Neural progenitor cell (in vitro differentiated cells): ENCODE measurements around the gene ELOVL3. TPM values are rescaled to one million over a fixed set of nuclear protein-coding genes. Genes with fewer than 3 reads are reported as not detected.

Source experiments
- DNase-seq: peaks from one replicate; pipeline ENCODE4 v3.0.0-alpha.2; 2016; ENCODE audit warnings: low spot score
- H2AFZ ChIP-seq: fragments of 200-600 bp; sonication (generic); replicated peaks from 2 replicates; pipeline ENCODE4 v1.6.1; 2016; ENCODE audit warnings: antibody characterized with exemption
- H3F3A ChIP-seq: fragments of 200-600 bp; sonication (generic); 2 replicates; pipeline ENCODE4 v1.6.1; 2016; ENCODE audit warnings: antibody characterized with exemption, low read depth
- H3K27ac ChIP-seq: fragments of 200-600 bp; sonication (generic); 2 replicates; pipeline ENCODE4 v1.5.1; 2016; ENCODE audit warnings: mild to moderate bottlenecking
- H3K27me3 ChIP-seq: fragments of 200-600 bp; sonication (generic); 2 replicates; pipeline ENCODE4 v1.6.1; 2016; ENCODE audit warnings: mild to moderate bottlenecking, moderate library complexity
- H3K36me3 ChIP-seq: fragments of 200-600 bp; sonication (generic); 2 replicates; pipeline ENCODE4 v1.5.1; 2016
- H3K4me1 ChIP-seq: fragments of 200-600 bp; sonication (generic); 2 replicates; pipeline ENCODE4 v1.6.1; 2016; ENCODE audit warnings: mixed run types
- H3K4me2 ChIP-seq: fragments of 200-600 bp; sonication (generic); 2 replicates; pipeline ENCODE4 v1.6.1; 2016
- H3K4me3 ChIP-seq: fragments of 200-600 bp; sonication (generic); 2 replicates; pipeline ENCODE4 v1.5.1; 2016
- H3K79me2 ChIP-seq: fragments of 200-600 bp; sonication (generic); 2 replicates; pipeline ENCODE4 v1.6.1; 2016; ENCODE audit warnings: low read depth
- H3K9ac ChIP-seq: fragments of 200-600 bp; sonication (generic); 2 replicates; pipeline ENCODE4 v1.6.1; 2016
- H3K9me3 ChIP-seq: fragments of 200-600 bp; sonication (generic); 2 replicates; pipeline ENCODE4 v1.5.1; 2016; ENCODE audit warnings: low read depth
- H4K20me1 ChIP-seq: fragments of 200-600 bp; sonication (generic); 2 replicates; pipeline ENCODE4 v1.6.1; 2016; ENCODE audit warnings: low read depth
- H3K27ac Mint-ChIP-seq: 3 replicates; pipeline ENCODE4 v1.8.0; 2021; ENCODE audit warnings: mixed read lengths
- H3K27me3 Mint-ChIP-seq: 2 replicates; pipeline ENCODE4 v1.8.0; 2022; ENCODE audit warnings: low read depth, mild to moderate bottlenecking, inconsistent platforms, moderate library complexity, mixed read lengths; ENCODE audit not compliant: insufficient read depth
- H3K36me3 Mint-ChIP-seq: 3 replicates; pipeline ENCODE4 v1.8.0; 2021; ENCODE audit warnings: mixed read lengths
- H3K4me1 Mint-ChIP-seq: 3 replicates; pipeline ENCODE4 v1.8.0; 2021; ENCODE audit warnings: mixed read lengths
- H3K4me3 Mint-ChIP-seq: 3 replicates; pipeline ENCODE4 v1.8.0; 2021; ENCODE audit warnings: mild to moderate bottlenecking, moderate library complexity, mixed read lengths
- H3K9me3 Mint-ChIP-seq: 3 replicates; pipeline ENCODE4 v1.8.0; 2020; ENCODE audit warnings: mixed read lengths
- EZH2 ChIP-seq: fragments of 200-600 bp; sonication (generic); IDR thresholded peaks from 2 replicates; pipeline ENCODE4 v1.6.1; 2017; ENCODE audit warnings: antibody characterized with exemption, mild to moderate bottlenecking, moderate library complexity
- EZH2phosphoT487 ChIP-seq: fragments of 200-600 bp; sonication (generic); IDR thresholded peaks from 2 replicates; pipeline ENCODE4 v1.6.1; 2017; ENCODE audit warnings: antibody characterized with exemption
- total RNA-seq: library from RNA; depleted of rRNA; stranded (reverse); fragments of >200 nt; gene quantifications from 2 replicates; pipeline ENCODE4 v1.2.3, GENCODE V29; 2015; ENCODE audit warnings: low replicate concordance
- TF ChIP-seq, protein P1 (sequence below): fragments of 200-600 bp; sonication (generic); IDR thresholded peaks from 2 replicates; pipeline ENCODE4 v1.5.1; 2017; ENCODE audit warnings: antibody characterized with exemption, mild to moderate bottlenecking

The ELOVL3 gene
- total RNA-seq, 1 donor from 2014 or later: not detected

DNA sequence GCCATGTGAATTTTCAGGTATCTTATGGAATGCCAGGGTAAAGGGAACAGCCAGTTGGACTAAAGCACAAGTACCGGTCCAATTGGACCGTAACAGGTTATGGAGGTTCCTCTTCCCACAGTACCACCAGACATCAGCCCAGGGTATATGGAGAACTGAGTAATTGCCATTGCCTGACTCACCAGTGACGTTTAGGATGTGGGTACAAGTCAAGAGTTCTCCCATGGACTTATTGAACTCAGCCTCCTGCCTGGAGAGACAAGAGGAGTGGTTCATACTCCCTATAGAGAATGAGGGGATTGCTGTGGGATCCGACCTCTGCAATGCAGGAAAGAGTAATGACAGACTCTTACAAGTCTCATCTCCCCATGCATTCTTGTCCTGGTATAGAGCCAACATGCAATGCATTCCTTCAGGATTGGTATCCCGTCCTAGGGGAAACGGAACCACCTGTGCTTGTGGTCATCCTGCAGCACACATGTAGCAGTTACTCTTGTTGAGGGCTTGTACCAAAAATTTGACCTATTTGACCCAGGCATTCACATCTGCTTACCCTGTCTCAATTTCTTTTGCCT, 30.7 kb upstream of the ELOVL3 start:
- no peaks in the 10 kb centered on the region for H3K36me3 ChIP-seq
- peaks cover 16% of the 10 kb centered on the region for H3K27me3 Mint-ChIP-seq
- no peak overlapping the region for H3K27ac ChIP-seq
- no peak overlapping the region for H3K4me2 ChIP-seq
- H4K20me1 ChIP-seq: no peaks in the 10 kb centered on the region
- no peak overlapping the region for H3K4me3 Mint-ChIP-seq
- no peak overlapping the region for H3K9ac ChIP-seq
- no peaks in the 10 kb centered on the region for H3K36me3 Mint-ChIP-seq
- H3K79me2 ChIP-seq: no peaks in the 10 kb centered on the region
- TF ChIP-seq, protein P1, sequence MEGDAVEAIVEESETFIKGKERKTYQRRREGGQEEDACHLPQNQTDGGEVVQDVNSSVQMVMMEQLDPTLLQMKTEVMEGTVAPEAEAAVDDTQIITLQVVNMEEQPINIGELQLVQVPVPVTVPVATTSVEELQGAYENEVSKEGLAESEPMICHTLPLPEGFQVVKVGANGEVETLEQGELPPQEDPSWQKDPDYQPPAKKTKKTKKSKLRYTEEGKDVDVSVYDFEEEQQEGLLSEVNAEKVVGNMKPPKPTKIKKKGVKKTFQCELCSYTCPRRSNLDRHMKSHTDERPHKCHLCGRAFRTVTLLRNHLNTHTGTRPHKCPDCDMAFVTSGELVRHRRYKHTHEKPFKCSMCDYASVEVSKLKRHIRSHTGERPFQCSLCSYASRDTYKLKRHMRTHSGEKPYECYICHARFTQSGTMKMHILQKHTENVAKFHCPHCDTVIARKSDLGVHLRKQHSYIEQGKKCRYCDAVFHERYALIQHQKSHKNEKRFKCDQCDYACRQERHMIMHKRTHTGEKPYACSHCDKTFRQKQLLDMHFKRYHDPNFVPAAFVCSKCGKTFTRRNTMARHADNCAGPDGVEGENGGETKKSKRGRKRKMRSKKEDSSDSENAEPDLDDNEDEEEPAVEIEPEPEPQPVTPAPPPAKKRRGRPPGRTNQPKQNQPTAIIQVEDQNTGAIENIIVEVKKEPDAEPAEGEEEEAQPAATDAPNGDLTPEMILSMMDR: no peak
- TF ChIP-seq EZH2: no peak
- TF ChIP-seq EZH2phosphoT487: no peak
- H3K27ac Mint-ChIP-seq: no peak overlapping the region
- peaks cover 3% of the 10 kb centered on the region for H3K9me3 ChIP-seq
- no peak overlapping the region for H2AFZ ChIP-seq
- H3K9me3 Mint-ChIP-seq: peaks cover 17% of the 10 kb centered on the region
- DNase-seq: no peak
- H3K4me1 Mint-ChIP-seq: no peaks in the 10 kb centered on the region
- no peaks in the 10 kb centered on the region for H3F3A ChIP-seq
- no peaks in the 10 kb centered on the region for H3K27me3 ChIP-seq
- no peaks in the 10 kb centered on the region for H3K4me1 ChIP-seq
- no peak overlapping the region for H3K4me3 ChIP-seq

DNA sequence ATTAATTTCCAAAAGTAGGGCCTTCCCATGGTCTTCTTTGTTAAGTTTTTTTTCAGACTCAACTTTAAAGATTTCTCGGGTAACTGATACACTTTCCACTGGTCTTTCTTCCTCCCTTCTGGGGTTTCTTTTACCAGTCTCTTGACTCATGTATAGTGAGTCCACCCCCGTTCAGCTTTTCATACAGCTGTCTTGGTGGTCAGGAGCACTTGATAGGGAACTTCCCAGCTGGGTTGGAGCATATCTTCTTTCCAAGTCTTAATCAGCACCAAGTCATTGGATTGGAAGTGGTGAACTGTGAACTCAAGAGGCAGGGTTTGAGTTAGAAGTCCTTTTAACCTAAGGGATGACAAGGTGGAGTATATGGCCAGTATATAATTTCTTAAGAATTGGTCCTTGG, 29.2 kb upstream of the ELOVL3 start:
- Histone ChIP-seq H3K79me2 (no peaks in the 10 kb centered on the region), H3K4me1 (no peaks in the 10 kb centered on the region), H3K4me3 (no peak overlapping the region), H3K36me3 (no peaks in the 10 kb centered on the region), H3K27me3 (no peaks in the 10 kb centered on the region), H3K27ac (no peak overlapping the region), H2AFZ (no peak overlapping the region), H3K4me2 (no peak overlapping the region), H4K20me1 (no peaks in the 10 kb centered on the region), H3F3A (no peaks in the 10 kb centered on the region), H3K9ac (no peak overlapping the region), H3K9me3 (no peaks in the 10 kb centered on the region)
- no peak for DNase-seq
- TF ChIP-seq EZH2phosphoT487 (no peak), EZH2 (no peak)
- TF ChIP-seq, protein P1: no peak
- Mint-ChIP-seq H3K27me3 (peaks cover 18% of the 10 kb centered on the region), H3K27ac (no peak overlapping the region), H3K4me1 (no peaks in the 10 kb centered on the region), H3K36me3 (no peaks in the 10 kb centered on the region), H3K9me3 (peaks cover 9% of the 10 kb centered on the region), H3K4me3 (no peak overlapping the region)

DNA sequence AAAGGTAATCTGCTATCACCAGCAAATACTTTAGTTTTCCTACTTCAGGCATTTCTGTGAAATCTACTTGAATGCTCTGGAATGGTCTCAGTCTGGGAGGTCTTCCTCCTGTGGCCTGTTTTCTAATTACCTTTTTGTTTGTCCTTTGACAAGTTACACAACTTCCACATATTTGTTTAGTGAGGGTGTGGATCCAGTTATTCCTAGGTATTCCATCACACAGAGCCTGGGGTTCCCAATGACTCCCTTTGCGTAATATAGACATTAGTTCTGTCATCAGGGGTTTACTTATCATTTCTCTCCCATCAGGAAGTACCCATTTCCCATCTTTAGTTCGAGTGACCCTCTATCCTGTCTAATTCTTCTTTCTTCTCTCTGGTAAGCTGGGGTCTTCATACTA, 28.1 kb upstream of the ELOVL3 start:
- H3K9me3 Mint-ChIP-seq: peaks cover 9% of the 10 kb centered on the region
- Histone ChIP-seq H3K9me3 (no peaks in the 10 kb centered on the region), H2AFZ (no peak overlapping the region), H3K4me1 (no peaks in the 10 kb centered on the region), H3K4me2 (no peak overlapping the region), H3K9ac (no peak overlapping the region), H3K27ac (no peak overlapping the region), H3K4me3 (no peak overlapping the region), H3K79me2 (no peaks in the 10 kb centered on the region), H3K36me3 (no peaks in the 10 kb centered on the region), H3K27me3 (no peaks in the 10 kb centered on the region), H4K20me1 (no peaks in the 10 kb centered on the region), H3F3A (no peaks in the 10 kb centered on the region)
- peaks cover 9% of the 10 kb centered on the region for H3K27me3 Mint-ChIP-seq
- no peak overlapping the region for H3K27ac Mint-ChIP-seq
- no peak for DNase-seq
- H3K4me1 Mint-ChIP-seq: no peaks in the 10 kb centered on the region
- no peaks in the 10 kb centered on the region for H3K36me3 Mint-ChIP-seq
- TF ChIP-seq EZH2phosphoT487 (no peak), EZH2 (no peak)
- TF ChIP-seq, protein P1: no peak
- H3K4me3 Mint-ChIP-seq: no peak overlapping the region
